ENCODE results near the gene TFE3.

The TFE3 gene

DNA sequence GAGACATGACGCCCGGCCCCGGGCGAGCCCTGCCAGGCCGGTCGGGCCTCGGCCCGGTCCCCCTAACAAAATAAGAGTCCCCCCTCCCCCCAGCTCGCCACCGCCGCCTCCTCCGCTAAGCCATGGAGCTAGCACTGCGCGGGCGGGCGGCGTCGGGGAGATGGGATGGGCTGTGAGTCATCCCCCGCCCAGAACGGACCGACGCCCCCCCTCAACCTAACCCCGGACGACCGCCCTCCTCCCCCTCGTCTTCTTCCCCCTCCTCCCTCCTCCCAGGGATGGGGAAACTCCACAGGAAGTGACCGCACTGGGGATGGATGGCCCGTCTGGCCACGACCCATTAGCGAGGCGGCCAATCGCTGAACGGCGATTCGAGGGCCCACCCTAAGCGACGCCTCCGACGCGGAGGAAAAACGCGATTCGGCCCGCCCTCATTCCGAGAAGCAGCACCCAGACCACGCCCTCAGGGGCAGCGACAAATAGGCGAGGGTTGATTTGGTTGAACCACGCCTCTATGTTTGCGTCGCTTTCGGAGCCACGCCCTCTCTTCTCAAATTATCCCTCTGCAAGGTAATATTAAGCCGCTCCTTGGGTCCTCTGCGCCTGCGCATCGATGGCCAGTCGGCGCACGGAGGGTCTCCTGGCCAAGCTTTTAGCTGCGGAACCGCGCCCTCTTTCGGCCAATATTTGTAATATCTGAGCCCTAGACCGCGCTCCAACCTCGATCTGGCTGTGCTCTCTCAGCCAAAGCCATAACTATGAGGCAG is at the start of gene TFE3:
Gene TFE3, minus strand, starts transcription at position 138 of the 767 bp plus-strand sequence. Its CDS starts 131 bp downstream, at position 7.
- DNase-seq = peak; percentile 99

DNA sequence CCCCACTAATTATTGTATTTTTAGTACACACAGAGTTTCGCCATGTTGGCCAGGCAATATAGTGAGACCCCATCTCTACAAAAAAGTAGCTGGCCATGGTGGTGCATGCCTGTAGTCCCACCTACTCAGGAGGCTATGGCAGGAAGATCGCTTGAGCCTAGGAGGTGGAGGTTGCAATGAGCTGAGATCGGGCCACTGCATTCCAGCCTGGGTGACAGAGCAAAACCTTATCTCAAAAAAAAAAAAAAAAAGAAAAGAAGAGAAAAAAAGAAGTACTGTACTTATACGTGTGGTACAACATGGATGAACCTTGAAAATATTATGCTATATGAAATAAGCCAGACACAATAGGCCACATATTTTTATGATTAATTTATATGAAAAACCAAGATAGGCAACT is 46.4 kb upstream of the TFE3 start:
- DNase-seq = no peak

DNA sequence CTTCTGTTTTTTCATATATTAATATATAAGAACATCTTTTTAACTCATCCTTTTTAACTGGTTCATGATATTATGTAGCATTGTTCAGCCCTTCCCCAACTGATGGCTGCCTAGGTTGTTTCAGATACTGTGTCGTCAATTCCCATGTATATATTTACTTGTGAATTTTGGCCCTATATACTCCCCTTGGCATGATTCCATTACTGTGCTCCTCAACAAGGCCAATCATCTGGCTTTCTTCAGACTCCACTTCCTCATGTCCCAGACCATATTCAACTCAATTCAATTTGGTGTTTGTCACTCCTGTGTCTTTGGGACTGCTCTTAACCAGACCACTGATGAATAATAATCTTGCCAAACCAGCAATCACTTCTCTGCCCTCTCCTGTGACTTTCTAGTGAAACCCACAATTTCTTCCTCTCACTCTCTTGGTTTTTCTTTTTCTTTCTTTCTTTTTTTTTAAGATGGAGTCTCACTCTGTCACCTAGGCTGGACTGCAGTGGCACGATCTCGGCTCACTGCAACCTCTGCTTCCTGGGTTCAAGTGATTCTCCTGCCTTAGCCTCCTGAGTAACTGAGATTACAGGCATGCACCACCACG is 39.2 kb upstream of the TFE3 start:
- no peak for DNase-seq

DNA sequence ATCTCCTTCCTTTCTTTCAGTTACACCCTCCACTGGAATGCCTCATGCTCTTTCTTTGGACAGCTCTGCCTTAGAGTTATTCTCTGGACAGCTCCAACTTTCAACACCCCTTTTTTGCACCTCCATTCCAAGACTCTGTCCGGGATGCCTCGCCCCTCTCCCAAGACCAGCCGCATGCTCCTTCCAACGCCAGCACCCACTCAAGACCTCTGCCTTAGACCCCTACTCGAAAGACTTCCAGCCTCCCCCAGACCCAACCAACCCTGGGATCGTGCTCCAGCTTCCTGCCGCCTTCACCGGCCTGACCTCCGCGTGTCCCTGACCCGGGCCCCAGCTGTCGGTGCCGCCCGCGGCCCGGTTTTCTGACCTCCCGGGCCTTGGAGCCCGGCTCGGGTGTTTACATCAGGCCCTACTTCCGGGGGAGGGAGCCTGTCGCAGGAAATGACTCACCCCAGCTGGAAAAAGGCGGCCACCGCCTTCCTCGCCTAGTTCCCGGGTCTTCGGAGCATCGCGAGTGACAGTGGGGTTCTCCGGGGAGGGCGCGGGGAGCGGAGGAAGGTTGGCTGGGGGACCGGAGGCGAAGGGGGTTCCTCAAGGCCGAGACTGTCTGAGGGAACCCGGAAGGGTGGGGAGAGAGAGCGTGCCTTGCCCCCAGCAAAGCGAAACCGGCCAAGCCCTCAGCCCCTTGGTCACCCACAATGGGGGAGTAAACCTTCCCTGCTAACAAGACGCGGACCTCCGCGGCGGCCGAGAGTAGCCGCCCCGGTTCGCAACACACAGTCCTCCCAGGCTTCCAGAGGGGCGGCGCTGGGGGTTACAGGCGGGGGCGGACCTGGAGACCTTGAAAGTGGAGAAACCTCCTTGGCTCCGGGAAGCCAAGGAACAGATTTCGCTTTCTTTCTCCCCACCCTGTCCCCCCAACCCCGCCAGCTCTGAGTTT is 36.6 kb upstream of the TFE3 start, which contains the start of gene WDR45:
Gene WDR45, minus strand, starts transcription at position 399 of the 940 bp plus-strand sequence. CDS start 1,792 bp downstream, outside the sequence.
- DNase-seq = peak; percentile 75

- no peak for DNase-seq
Observed at GRCh38 chrX:49077941-49078340, 34.8 kb upstream of the TFE3 start.

GRCh38 chrX:49075347-49075746 is 32.2 kb upstream of the TFE3 start:
- DNase-seq = no peak

DNA sequence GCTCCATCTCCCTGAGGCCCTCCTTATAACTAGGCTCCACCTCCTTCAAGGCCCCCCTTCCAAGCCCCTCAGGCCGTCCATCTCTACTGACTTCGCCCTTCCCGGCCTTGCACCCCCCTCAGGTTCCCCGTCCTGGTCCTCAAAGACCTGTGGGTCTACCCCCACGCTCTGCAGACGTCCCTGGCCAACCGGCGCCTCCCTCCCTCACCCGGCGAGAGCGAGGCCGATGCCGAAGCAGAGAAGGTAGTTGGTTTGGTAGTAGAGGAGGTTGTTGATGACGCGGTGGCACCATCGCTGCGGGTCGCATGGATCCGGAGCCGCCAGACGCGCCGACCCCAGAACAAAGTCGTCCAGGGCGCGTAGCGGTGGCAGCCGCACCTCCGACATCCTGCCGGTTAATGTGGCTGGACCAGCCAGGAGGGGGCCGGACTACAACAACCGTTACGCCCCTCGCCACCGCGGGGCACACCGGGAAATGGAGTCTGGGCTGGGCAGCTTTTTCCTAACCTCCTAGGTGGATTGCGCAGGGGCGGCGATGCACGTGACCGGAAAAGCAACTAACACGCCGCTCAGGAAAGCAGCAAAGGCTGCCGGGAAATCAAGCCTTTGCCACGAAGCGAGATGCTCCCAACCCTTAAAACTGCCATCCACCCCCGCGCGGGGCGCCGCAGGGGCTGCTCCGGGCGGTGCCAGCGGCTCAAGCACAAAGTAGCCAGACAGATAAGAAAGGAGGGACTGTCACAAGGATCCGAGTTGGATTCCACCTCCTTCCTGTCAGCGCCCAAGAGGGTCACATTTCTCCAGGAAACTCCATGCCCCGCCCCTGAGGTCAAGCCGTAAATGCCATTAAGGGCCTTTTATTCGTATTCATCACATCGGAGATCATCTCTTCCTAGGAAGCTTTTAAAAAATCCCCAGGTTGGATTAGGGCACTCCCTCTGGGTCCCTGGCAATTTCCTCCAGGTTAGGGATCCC is 30.7 kb upstream of the TFE3 start, which contains the start of gene PRAF2:
Gene PRAF2, minus strand, starts transcription at position 402 of the 975 bp plus-strand sequence. Its CDS starts 15 bp downstream, at position 387.
- DNase-seq = peak; percentile 92

- no peak for DNase-seq
Observed at GRCh38 chrX:49072712-49073095, 29.5 kb upstream of the TFE3 start.

DNA sequence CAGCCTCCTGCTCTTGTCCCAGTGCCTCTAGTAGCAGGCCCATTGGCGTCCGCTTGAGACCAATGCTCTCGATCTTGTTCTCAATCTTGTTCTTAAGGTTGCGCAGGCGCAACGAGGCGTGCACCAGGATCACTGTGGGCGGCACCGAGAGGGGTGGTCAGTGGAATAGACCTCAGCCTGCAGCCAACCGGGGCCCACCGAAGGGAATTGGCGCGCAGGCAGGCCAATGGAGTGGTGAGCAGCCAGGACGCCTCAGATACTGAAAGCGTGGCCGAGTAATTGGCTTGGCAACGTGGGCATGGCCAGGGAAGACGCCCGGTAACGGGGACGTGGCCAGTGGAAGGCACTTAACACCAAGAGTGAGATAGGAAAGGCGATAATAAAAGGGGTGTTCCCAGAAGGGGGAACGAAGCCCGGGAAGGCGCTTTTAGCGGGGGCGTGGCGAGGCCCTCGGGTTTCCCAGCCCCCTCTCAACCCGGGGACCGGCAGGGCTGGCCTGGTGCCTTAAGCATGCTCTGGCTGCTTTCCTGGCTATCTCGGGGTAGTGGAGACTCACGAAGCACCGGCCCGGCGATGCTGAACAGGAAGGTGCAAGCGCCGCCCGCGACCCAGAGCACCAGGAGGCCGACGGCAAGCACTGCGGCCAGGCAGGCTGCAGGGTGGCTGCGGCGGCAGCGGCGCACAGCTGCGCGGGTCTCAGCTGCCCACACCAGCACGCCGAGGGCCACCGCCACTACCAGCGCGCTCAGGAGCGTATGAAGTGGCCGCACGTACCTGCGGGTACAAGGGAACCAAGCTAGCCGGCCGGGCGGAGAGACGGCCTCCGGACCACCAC is 28.9 kb upstream of the TFE3 start:
- no peak for DNase-seq

DNA sequence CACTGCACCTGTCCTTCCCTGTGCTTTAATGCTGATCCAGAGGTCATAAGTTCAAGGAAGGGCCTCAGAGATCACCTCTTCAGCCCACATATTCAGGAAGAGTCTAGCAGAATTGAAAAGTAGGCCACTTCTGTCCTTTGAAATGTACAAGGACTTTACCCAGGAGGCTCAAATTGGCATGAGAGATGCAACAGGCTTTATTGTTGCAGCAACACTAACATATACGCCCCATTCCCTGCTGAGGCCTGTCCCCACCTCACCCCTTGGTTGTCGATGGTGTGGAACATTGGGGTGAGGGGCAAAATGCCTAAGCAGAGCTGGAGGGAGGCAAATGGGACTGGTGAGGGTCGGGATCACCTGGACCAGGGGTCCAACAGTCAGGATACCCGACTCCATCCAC is 27.8 kb upstream of the TFE3 start:
- DNase-seq = no peak

GRCh38 chrX:49069038-49069437 is 25.9 kb upstream of the TFE3 start:
- DNase-seq = no peak

DNA sequence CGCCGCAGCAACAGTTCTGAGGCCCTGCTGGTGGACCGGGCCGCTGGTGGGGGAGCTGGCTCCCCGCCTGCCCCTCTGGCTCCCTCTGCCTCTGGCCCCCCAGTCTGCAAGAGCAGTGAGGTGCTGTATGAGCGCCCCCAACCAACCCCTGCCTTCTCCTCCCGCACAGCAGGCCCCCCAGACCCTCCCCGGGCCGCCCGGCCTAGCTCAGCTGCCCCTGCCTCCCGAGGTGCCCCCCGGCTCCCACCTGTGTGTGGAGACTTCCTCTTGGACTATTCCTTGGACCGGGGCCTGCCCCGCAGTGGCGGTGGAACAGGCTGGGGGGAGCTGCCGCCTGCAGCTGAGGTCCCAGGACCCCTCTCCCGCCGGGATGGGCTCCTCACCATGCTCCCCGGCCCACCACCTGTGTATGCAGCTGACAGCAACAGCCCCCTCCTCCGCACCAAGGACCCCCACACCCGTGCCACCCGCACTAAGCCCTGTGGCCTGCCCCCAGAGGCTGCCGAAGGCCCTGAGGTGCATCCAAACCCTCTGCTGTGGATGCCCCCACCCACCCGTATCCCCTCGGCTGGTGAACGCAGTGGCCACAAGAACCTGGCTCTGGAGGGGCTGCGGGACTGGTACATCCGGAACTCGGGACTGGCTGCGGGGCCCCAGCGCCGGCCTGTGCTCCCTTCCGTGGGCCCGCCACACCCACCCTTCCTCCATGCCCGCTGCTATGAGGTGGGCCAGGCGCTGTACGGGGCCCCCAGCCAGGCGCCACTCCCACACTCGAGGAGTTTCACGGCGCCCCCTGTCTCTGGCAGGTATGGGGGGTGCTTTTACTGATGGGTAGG is 24.3 kb upstream of the TFE3 start:
- DNase-seq = no peak

- no peak for DNase-seq
Observed at GRCh38 chrX:49066690-49067089, 23.5 kb upstream of the TFE3 start.

GRCh38 chrX:49066278-49066677 is 23.1 kb upstream of the TFE3 start:
- DNase-seq = no peak

GRCh38 chrX:49064735-49065134 is 21.6 kb upstream of the TFE3 start:
- DNase-seq = no peak

- no peak for DNase-seq
Observed at GRCh38 chrX:49064303-49064702, 21.1 kb upstream of the TFE3 start.

DNA sequence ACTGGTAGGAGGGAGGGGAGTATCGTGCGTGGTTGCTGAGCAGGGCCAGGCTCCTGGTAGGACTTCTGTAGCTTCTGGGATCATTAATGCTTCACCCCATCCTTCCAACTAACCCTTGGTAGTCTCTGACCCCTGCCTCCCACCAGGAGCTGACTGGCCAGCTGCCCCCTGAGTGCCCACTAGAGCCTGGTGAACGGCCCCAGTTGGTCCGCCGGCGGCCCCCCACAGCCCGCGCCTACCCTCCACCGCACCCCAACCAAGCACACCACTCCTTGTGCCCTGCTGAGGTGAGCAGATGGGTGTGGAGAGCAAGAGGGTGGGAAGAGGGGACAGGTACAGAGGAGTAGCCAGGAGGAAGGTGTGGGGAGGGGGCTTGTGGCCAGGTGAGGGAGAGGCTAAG is 20.6 kb upstream of the TFE3 start:
- DNase-seq = no peak

DNA sequence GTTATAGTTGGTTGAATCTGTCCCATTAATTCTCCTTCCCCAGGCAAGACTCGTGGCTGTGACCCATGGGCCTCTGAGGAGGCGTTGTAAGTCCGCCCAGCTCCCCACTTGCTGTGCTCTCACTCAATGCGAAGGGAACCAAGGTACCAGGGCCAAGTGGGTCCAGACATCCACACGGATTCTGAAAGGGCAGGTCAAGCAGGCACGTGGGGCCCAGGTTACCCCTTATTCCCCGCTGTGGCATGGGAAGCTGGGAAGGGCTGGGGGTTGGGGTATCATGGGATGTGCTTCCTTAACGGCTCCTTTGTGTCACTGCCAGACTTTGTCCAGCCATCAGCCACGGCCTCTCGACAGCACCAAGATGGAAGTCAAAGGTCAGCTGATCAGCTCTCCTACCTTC is 18.8 kb upstream of the TFE3 start:
- DNase-seq = no peak

GRCh38 chrX:49061490-49061889 is 18.3 kb upstream of the TFE3 start:
- no peak for DNase-seq

- DNase-seq = no peak
Observed at GRCh38 chrX:49060914-49061313, 17.8 kb upstream of the TFE3 start.
